Measurements from ENCODE around the gene PDE8B.

The PDE8B gene

GRCh38 chr5:77326986-77327734 lies 116.7 kb downstream of the PDE8B start:
- no peak for TF ChIP-seq CTCF (IDR thresholded peaks at IDR 0.05; ENCODE audit: control insufficient read depth, extremely low read depth, insufficient read depth)
- no peak overlapping the region for H3K4me3 ChIP-seq (ENCODE audit: low read depth, low read length)
- DNase-seq (ENCODE audit: low read depth) = no peak

GRCh38 chr5:77328930-77329647 lies 118.6 kb downstream of the PDE8B start:
- no peak for TF ChIP-seq CTCF (IDR thresholded peaks at IDR 0.05; ENCODE audit: control insufficient read depth, extremely low read depth, insufficient read depth)
- H3K4me3 ChIP-seq (ENCODE audit: low read depth, low read length) = no peak overlapping the region
- peak; percentile 62 for DNase-seq (ENCODE audit: low read depth)

- H3K4me3 ChIP-seq (ENCODE audit: low read depth, low read length) = no peak overlapping the region
- TF ChIP-seq CTCF (IDR thresholded peaks at IDR 0.05; ENCODE audit: control insufficient read depth, extremely low read depth, insufficient read depth) = no peak
- no peak for DNase-seq (ENCODE audit: low read depth)
Observed at GRCh38 chr5:77329664-77330430, 119.4 kb downstream of the PDE8B start.

- no peak for DNase-seq (ENCODE audit: low read depth)
- H3K4me3 ChIP-seq (ENCODE audit: low read depth, low read length) = no peak overlapping the region
- no peak for TF ChIP-seq CTCF (IDR thresholded peaks at IDR 0.05; ENCODE audit: control insufficient read depth, extremely low read depth, insufficient read depth)
Observed at GRCh38 chr5:77333036-77333435, 122.6 kb downstream of the PDE8B start.

- H3K4me3 ChIP-seq (ENCODE audit: low read depth, low read length) = no peak overlapping the region
- DNase-seq (ENCODE audit: low read depth) = no peak
- no peak for TF ChIP-seq CTCF (IDR thresholded peaks at IDR 0.05; ENCODE audit: control insufficient read depth, extremely low read depth, insufficient read depth)
Observed at GRCh38 chr5:77333451-77334123, 123.1 kb downstream of the PDE8B start.

- H3K4me3 ChIP-seq (ENCODE audit: low read depth, low read length) = no peak overlapping the region
- TF ChIP-seq CTCF (IDR thresholded peaks at IDR 0.05; ENCODE audit: control insufficient read depth, extremely low read depth, insufficient read depth) = no peak
- DNase-seq (ENCODE audit: low read depth) = no peak
Observed at GRCh38 chr5:77337246-77337645, 126.8 kb downstream of the PDE8B start.

All from LNCaP clone FGC (cell line).